ENCODE results near the gene FFAR3. TPM values are rescaled to one million over a fixed set of nuclear protein-coding genes. Genes with fewer than 3 reads are reported as not detected.
"Not testable (repeated sequence)": the region's sequence is repeated elsewhere in the genome, so short reads cannot be mapped to it uniquely, and the experiment has no call there.

The FFAR3 gene
- total RNA-seq, 2 experiments from 2014 or later, result not detected

DNA sequence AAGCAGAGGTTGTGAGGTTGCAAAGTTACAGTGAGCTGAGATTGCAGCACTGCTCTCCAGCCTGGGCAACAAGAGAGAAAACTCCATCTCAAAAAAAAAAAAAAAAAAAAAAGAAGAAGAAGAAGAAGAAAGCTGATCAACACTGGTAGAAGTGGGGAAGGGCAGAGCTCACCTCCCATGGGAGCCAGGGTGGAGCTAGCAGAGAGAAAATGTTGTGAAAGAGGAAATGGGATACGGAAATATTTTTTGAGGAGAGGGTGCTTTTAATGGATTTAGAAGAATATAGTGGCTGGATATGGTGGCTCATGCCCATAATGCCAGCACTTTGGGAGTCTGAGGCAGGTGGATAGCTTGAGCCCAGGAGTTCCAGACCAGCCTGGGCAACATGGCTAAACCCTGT lies 19.4 kb downstream of the FFAR3 start:
- ChIA-PET POLR2A (no interaction called here), CTCF (interaction anchor here (0.6 to 1.4 kb wide), 2 partner anchors 101 to 135 kb away, joined by 3 read pairs; no protein-coding TSS in a partner anchor)
- no peaks in the 10 kb centered on the region for H3K36me3 Mint-ChIP-seq (ENCODE audit: low read depth)
- H3K9me3 Mint-ChIP-seq, result peaks cover 2% of the 10 kb centered on the region
- no peak overlapping the region for H3K27ac Mint-ChIP-seq
- peaks cover 2% of the 10 kb centered on the region for H3K4me1 Mint-ChIP-seq
- DNase-seq, result no peak
- H3K27me3 Mint-ChIP-seq, result peaks cover 27% of the 10 kb centered on the region
- H3K4me3 Mint-ChIP-seq, result no peak overlapping the region

DNA sequence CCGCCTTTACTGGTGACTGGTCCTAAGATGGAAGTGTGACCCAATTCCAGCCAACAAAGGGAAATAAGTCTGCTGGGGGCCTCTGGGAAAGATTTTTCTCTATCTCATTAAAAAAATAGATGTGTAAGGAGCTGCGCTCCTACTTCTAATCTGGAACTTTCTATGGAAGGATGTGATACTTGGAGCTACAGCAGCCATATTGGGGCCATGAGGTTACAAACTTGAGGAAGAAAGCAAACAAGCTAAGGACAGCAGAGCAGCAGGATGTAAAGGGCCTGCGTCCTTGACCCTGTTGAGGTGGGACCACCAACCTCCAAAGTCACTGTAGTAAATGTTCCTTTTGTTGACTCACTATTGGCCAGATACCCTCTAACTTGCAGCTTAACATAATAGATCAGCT lies 20.1 kb downstream of the FFAR3 start:
- DNase-seq, result no peak
- POLR2A ChIA-PET, result no interaction called here
- no peak overlapping the region for H3K27ac Mint-ChIP-seq
- H3K36me3 Mint-ChIP-seq (ENCODE audit: low read depth), result no peaks in the 10 kb centered on the region
- H3K4me1 Mint-ChIP-seq, result peaks cover 2% of the 10 kb centered on the region
- CTCF ChIA-PET, result interaction anchor here (1.4 kb wide), 1 partner anchor 100 kb away, joined by 3 read pairs; no protein-coding TSS in a partner anchor
- H3K27me3 Mint-ChIP-seq, result peaks cover 30% of the 10 kb centered on the region
- no peak overlapping the region for H3K4me3 Mint-ChIP-seq
- H3K9me3 Mint-ChIP-seq, result peaks cover 2% of the 10 kb centered on the region

DNA sequence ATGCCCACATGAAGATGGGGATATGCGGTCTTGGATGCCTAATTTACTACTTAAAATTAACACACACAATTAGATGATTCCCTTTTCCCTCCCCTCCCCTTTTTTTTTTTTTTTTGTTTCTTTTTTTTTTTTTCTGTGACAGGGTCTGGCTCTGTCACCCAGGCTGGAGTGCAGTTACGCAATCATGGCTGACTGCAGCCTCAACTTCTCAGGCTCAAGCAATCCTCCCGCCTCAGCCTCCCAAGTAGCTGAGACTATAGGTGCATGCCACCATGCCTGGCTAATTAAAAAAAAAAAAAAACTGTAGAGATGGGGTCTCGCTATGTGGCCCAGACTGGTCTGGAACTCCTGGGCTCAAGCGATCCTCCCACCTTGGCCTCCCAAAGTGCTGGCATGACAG lies 21.3 kb downstream of the FFAR3 start:
- H3K9me3 Mint-ChIP-seq; H3K36me3 Mint-ChIP-seq (ENCODE audit: low read depth); H3K27ac Mint-ChIP-seq; CTCF ChIA-PET; DNase-seq; H3K4me3 Mint-ChIP-seq; H3K4me1 Mint-ChIP-seq: not testable (repeated sequence)
- POLR2A ChIA-PET, result interaction anchor here (0.6 kb wide), 1 partner anchor 85 kb away, joined by 4 read pairs; no protein-coding TSS in a partner anchor
- peaks cover 30% of the 10 kb centered on the region for H3K27me3 Mint-ChIP-seq

DNA sequence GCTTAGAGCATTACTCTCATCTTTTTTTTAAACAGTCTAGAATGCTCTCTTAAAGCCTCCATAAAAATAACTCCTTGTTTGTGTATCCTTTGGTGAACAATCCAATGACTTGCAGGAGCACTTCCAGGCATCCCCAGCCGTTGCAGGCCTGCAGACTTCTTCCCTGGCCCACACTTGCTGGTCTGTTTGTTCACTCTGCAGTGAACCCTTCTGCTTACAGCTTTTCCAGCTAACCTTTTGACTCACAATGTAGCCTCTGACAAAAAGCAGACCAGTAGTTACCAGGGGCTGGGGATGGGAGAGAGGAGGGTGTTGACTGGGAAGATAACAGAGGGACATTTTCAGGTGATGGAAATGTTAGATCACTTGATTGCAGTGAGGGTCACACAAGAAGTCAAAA lies 21.7 kb downstream of the FFAR3 start:
- CTCF ChIA-PET, result no interaction called here

DNA sequence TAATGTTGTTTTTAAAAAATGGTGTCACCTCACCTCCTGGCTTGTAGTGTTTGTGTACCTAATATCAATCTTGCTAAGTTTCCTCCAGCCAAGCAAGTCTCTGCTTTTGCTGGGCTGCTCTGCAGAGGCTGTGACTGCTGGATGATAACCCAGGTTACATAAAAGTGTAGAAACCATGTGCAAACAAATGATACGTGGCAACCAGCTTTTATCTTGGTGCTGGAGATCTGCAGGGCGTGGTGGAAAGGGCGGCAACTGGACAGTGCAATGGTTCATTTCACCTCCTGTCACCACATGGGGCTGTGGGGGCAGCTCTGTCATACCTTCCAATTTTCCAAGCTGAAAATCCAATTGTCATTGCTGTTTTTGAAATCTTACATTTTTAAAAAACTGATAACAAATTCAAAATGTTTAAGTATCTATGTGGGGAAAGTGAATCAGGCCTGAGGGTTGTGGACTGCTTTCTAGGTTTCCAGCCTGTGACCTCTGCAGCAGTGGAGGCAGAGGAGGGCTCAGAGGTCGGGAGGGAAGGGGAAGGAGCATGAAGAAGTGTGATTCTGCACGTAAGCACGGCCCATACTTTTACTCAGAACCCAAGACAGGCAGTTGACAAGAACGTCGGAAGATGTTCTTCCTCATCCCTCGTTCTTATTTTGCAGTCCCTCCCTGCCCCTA lies 22.3 kb downstream of the FFAR3 start:
- Mint-ChIP-seq H3K36me3 (ENCODE audit: low read depth) (peaks cover 2% of the 10 kb centered on the region), H3K27ac (no peak overlapping the region), H3K9me3 (peaks cover 7% of the 10 kb centered on the region), H3K27me3 (peaks cover 32% of the 10 kb centered on the region), H3K4me3 (no peak overlapping the region), H3K4me1 (no peaks in the 10 kb centered on the region)
- ChIA-PET CTCF (no interaction called here), POLR2A (no interaction called here)
- DNase-seq, result no peak

More for the DNA sequence above, 21.7 kb downstream of the FFAR3 start:
- POLR2A ChIA-PET, result no interaction called here
- no peaks in the 10 kb centered on the region for H3K4me1 Mint-ChIP-seq
- peaks cover 32% of the 10 kb centered on the region for H3K27me3 Mint-ChIP-seq
- H3K4me3 Mint-ChIP-seq, result no peak overlapping the region
- DNase-seq, result no peak
- H3K27ac Mint-ChIP-seq, result no peak overlapping the region
- H3K36me3 Mint-ChIP-seq (ENCODE audit: low read depth), result peaks cover 2% of the 10 kb centered on the region
- H3K9me3 Mint-ChIP-seq, result peaks cover 7% of the 10 kb centered on the region

DNA sequence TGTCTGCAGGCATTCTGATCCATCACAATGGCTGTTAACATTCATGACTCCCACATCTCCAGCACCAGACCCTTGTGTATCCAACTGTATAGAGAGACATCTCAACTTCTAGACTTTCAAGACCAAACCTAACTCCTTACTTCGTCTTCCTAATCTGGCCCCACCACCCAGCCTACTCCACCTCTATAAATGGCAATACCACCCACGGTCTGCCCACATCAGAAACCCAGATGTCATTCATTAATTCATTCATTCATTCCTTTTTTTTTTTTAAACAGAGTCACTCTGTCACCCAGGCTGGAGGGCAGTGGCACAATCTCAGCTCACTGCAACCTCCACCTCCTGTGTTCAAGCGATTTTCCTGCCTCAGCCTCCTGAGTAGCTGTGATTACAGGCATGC lies 23.1 kb downstream of the FFAR3 start:
- Mint-ChIP-seq H3K36me3 (ENCODE audit: low read depth) (peaks cover 2% of the 10 kb centered on the region), H3K9me3 (peaks cover 7% of the 10 kb centered on the region), H3K27me3 (peaks cover 28% of the 10 kb centered on the region), H3K27ac (no peak overlapping the region), H3K4me1 (no peaks in the 10 kb centered on the region), H3K4me3 (no peak overlapping the region)
- POLR2A ChIA-PET, result no interaction called here
- no peak for DNase-seq
- CTCF ChIA-PET, result no interaction called here

DNA sequence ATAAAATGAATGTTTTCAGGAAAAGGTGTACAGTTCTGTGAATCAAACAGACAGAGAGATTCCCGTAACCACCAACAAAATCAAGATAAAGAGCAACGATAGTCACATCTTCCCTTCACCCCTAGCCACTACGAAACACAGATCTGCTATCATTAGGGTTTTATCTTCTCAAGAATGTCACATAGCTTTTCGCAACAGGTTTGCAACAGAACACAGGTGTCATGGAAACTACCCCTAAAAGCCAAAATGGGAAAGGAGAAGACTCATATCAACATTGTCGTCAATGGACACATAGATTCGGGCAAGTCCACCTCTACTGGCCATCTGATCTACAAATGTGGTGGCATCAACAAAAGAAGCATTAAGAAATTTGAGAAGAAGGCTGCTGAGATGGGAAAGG lies 23.7 kb downstream of the FFAR3 start:
- Mint-ChIP-seq H3K27me3 (peaks cover 27% of the 10 kb centered on the region), H3K4me3 (no peak overlapping the region), H3K36me3 (ENCODE audit: low read depth) (peaks cover 5% of the 10 kb centered on the region), H3K27ac (no peak overlapping the region), H3K4me1 (no peaks in the 10 kb centered on the region), H3K9me3 (peaks cover 12% of the 10 kb centered on the region)
- ChIA-PET CTCF (no interaction called here), POLR2A (no interaction called here)
- DNase-seq, result no peak

DNA sequence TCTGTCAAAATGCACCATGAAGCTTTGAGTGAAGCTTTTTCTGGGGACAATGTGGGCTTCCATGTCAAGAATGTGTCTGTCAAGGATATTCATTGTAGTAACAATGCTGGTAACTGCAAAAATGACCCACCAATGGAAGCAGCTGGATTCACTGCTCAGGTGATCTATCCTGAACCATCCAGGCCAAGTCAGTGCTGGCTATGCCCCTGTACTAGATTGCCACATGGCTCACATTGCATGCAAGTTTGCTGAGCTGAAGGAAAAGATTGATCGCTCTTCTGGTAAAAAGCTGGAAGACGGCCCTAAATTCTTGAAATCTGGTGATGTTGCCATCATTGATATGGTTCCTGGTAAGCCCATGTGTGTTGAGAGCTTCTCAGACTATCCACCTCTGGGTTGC lies 25.3 kb downstream of the FFAR3 start:
- Mint-ChIP-seq H3K4me1 (no peaks in the 10 kb centered on the region), H3K36me3 (ENCODE audit: low read depth) (peaks cover 5% of the 10 kb centered on the region), H3K27me3 (peaks cover 18% of the 10 kb centered on the region), H3K27ac (no peak overlapping the region), H3K9me3 (peaks cover 14% of the 10 kb centered on the region), H3K4me3 (no peak overlapping the region)
- ChIA-PET CTCF (interaction anchor here (0.5 kb wide), 1 partner anchor 64 kb away, joined by 4 read pairs; no protein-coding TSS in a partner anchor), POLR2A (no interaction called here)
- no peak for DNase-seq

DNA sequence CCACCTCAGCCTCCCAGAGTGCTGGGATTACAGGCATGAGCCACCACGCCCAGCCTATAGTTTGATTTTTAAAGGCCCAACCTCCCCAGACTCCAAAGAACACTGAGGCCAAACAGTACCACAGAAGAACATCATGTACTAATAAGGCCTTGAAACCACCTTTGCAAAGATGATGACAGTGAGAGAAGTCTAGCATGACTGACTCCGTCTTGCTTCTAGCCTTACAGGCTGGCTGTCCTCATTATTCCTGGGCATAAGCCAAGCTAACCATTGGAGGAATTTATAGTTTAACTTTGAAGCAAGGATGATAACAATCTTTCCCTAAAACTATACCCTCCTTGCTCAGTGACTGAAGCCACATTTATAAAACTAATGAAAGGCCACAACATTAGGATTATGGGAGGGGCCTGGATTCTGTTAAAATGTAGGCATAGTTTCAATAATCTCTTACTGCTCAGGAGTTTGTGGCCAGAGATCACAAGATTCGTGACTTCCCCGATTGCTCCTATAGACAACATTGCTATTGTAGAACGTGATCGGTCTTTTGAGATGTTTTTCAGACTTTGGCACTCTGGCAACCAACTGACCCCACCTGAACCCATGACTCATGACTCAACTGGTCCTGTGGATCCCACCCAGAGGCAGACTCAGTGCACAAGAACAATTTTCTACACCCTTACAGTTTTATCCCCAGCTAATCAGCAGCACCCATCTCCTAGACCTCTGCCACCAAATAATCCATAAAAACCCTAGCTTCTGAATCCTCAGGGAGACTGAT lies 30.2 kb downstream of the FFAR3 start:
- peaks cover 5% of the 10 kb centered on the region for H3K36me3 Mint-ChIP-seq (ENCODE audit: low read depth)
- DNase-seq, result no peak
- H3K27ac Mint-ChIP-seq, result no peak overlapping the region
- peaks cover 2% of the 10 kb centered on the region for H3K27me3 Mint-ChIP-seq
- ChIA-PET POLR2A (interaction anchor here (0.8 kb wide), 1 partner anchor 55 kb away, joined by 5 read pairs; no protein-coding TSS in a partner anchor), CTCF (interaction anchor here (0.6 kb wide), 1 partner anchor 98 kb away, joined by 3 read pairs; no protein-coding TSS in a partner anchor)
- H3K4me1 Mint-ChIP-seq, result no peaks in the 10 kb centered on the region
- no peak overlapping the region for H3K4me3 Mint-ChIP-seq
- peaks cover 12% of the 10 kb centered on the region for H3K9me3 Mint-ChIP-seq

DNA sequence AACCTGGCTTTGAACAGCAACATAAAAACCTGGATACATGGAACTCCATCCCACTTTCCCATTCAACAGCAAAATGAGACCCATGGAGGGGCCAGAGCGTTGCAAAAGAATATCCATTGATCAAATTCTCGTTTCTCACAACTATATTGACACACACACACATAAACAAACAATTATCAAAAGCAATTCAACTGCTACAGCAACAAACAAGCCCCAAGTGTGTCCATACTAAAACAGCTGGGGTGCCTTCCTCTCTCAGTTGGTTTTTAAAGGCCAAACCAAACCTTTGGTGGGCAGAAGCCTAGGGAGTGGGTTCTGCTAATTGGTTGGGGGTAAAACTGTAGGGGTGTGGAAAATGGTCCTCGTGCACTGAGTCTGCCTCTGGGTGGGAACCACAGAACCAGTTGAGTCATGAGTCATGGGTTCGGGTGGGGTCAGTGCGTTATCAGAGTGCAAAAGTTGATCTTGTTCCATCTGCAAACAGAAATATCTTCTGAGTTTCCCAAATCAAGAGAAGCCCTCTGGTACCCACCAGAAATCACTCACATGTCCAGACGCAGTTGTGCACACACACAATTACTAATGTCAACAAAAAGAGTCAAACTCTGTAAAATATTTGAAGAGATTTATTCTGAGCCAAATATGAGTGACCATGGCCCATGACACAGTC lies 31.1 kb downstream of the FFAR3 start:
- Mint-ChIP-seq H3K27me3 (peaks cover 2% of the 10 kb centered on the region), H3K36me3 (ENCODE audit: low read depth) (peaks cover 5% of the 10 kb centered on the region), H3K9me3 (peaks cover 9% of the 10 kb centered on the region), H3K4me3 (no peak overlapping the region), H3K4me1 (no peaks in the 10 kb centered on the region), H3K27ac (no peak overlapping the region)
- no peak for DNase-seq
- POLR2A ChIA-PET, result no interaction called here
- CTCF ChIA-PET, result no interaction called here

DNA sequence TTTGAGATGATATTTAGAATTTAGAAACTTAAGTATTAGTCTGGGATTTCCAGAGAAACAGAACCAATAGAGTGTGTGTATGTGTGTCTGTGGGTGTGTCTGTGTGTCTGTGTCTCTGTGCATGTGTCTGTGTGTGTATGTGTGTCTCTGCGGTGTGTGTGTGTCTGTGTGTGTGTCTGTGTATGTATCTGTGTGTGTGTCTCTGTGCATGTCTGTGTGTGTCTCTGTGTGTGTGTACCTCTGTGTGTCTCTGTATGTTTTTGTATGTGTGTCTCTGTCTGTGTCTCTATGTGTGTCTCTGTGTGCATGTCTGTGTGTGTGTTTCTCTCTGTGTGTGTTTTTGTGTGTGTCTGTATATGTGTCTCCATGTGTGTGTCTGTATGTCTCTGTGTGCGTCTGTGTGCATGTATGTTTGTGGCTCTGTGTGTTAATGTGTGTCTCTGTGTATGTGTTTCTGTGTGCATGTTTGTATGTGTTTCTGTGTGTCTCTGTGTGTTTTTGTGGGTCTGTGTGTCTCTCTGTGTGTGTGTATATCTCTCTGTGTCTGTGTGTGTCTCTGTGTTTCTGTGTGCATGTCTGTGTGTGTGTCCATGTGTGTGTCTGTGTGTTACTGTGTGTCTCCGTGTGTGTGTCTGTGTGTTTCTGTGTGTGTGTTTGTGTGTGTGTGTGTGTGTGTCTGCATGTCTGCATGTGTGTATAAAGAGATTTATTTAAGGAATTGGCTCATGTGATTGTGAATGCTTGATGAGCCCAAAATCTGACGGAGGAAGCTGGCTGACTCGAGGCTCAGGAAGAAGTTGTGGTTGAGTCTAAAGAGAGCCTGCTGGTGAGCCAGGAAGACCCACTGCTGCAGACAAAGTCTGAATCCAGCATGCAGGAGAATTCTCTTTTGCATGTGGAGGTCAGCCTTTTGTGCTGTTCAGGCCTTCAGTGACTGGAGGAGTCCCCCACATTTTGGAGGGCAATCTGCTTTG lies 34.8 kb downstream of the FFAR3 start:
- CTCF ChIA-PET, result no interaction called here
- Mint-ChIP-seq H3K36me3 (ENCODE audit: low read depth) (no peaks in the 10 kb centered on the region), H3K4me3 (no peak overlapping the region)

DNA sequence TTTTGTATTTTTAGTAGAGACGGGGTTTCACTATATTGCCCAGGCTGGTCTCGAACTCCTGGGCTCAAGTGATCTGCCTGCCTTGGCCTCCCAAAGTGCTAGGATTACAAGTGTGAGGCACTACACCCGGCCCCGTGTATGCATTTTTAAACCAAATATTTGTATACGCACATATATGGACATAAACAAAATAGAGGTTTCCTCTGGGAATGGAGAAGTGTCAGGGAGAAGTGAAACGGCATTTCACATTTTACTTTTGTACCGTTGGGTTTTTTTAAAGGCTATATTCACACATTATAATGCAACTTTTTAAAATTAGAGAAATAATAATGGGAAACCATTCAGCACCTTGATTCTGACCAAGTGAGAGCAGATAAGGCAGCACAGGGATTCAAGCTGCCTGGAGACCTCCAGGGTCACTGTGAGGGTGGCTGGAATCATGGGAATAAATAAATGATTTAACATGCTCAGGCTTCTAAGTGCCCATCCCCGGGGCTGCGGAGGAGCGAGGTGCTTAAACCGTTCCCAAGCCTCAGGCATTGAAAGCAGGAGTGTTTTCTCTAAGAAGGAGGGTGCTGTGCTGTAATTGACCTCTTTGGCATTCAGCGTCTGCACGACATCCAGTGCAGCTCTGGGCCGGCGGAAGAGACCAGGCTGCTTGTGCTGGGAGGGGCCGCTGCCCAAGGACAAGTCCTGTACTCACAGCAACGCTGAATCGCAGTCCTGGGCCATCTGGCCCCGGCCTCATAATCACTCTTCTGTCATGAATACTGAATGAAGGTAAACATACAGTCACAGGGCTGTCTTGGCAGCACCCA lies 37.3 kb downstream of the FFAR3 start:
- POLR2A ChIA-PET, result no interaction called here
- Mint-ChIP-seq H3K27ac (no peak overlapping the region), H3K27me3 (no peaks in the 10 kb centered on the region), H3K9me3 (no peaks in the 10 kb centered on the region), H3K4me1 (no peaks in the 10 kb centered on the region), H3K36me3 (ENCODE audit: low read depth) (no peaks in the 10 kb centered on the region), H3K4me3 (no peak overlapping the region)
- DNase-seq, result no peak
- CTCF ChIA-PET, result no interaction called here

More for the DNA sequence above, 34.8 kb downstream of the FFAR3 start:
- H3K27ac Mint-ChIP-seq, result no peak overlapping the region
- DNase-seq, result no peak
- H3K4me1 Mint-ChIP-seq, result no peaks in the 10 kb centered on the region
- no peaks in the 10 kb centered on the region for H3K27me3 Mint-ChIP-seq
- POLR2A ChIA-PET, result no interaction called here
- no peaks in the 10 kb centered on the region for H3K9me3 Mint-ChIP-seq

Measured in activated CD4-positive, alpha-beta T cell treated with anti-CD3 and anti-CD28 coated beads, Interleukin-2, amount 10 ng/mL, durations not matched to agents 7 days and 5 days (primary cell).